Stimulated activated CD8-positive, alpha-beta memory T cell treated with anti-CD3 and anti-CD28 coated beads, Interleukin-15, amount 100 ng/mL, for 4 hours (primary cell): Measurements from ENCODE around the gene CHMP3.
"Not testable (repeated sequence)": the region's sequence is repeated elsewhere in the genome, so short reads cannot be mapped to it uniquely, and the experiment has no call there.

ENCODE experiments used
- DNase-seq, 2 donors: peaks; one replicate each; pipeline ENCODE4 v3.0.0-alpha.2; 2020; ENCODE audit warnings: low read depth in 2 of 2

The CHMP3 gene

DNA sequence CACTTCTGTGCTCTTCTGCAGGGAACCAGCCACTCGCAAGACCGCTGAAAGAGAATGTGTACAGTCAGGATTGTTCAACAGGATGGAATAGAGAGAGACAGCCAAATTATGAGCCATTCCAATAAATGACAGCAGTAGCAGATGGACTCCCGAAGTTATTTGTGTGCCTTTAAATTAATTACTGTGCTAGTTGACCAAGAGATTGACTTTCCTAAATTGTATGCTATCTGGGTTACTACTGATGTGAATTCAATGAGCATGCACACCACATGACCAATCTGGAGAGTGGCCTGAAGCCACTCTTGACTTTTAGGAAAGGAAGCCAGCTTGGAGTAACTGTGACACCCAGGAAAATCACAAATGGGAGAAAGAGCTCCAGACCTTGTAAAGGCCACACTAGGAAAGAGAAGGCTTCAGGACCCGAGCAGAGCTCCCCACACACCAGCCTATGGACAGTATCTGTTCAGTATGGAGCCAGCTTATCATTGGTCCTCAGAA lies 52.8 kb downstream of the CHMP3 start:
- no peak for DNase-seq

DNA sequence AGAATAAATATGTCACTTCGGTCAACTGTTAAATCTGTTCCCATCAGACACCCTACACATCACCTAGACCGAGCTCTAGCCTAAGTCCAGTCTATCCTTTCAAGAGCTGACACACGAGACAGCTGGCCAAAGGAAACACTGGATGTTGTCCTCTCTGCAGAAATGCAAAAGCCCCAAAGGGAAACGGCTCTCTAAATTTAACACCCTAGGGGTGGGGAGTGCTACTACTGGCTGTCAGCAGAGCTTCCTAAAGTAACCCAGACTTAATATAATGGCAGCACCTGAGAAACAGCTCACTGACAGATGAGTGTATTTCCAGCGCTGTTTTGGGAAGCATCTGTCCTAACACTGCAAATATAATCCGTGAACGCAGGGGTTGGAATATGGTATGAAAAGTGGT lies 55.6 kb downstream of the CHMP3 start:
- DNase-seq, result no peak

DNA sequence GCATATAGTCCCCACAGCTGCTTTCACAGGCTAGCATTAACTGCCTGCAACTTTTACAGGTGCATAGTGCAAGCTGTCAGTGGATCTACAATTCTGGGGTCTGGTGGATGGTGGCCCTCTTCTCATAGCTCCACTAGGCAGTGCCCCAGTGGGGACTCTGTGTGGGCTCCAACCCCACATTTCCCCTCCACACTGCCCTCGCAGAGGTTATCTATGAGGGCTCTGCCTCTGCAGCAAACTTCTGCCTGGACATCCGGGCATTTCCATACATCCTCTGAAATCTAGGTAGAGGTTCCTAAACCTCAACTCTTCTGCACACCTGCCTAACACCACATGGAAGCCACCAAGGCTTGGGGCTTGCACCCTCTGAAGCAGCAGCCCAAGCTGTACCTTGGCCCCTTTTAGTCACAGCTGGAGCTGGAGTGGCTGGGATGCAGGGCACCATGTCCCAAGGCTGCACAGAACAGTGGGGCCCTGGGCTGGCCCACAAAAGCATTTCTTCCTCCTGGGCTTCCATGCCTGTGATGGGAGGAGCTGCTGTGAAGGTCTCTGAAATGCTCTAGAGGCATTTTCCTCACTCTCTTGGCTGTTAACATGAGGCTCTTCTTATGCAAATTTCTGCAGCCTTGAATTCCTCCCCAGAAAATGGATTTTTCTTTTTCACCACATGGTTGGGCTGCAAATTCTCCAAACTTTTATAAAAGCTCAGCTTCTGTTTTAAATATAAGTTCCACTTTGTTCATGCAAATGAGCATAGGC lies 62.7 kb downstream of the CHMP3 start:
- DNase-seq, result no peak

DNA sequence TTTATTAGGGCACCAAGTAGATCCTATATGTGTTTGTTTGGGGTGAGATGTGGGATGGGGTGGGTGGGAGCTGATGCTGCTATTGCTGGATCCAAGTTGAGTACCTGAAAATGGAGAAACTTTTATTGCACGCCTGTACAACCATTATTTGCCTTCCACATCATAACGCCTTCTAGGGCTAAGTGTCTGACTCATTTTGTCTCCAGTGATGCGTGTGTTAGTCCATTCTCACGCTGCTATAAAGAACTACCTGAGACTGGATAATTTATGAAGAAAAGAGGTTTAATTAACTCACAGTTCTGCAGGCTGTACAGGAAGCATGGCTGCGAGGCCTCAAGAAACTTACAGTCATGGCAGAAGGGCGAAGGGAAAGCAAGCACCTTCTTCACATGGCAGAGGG lies 63.9 kb downstream of the CHMP3 start:
- no peak for DNase-seq

DNA sequence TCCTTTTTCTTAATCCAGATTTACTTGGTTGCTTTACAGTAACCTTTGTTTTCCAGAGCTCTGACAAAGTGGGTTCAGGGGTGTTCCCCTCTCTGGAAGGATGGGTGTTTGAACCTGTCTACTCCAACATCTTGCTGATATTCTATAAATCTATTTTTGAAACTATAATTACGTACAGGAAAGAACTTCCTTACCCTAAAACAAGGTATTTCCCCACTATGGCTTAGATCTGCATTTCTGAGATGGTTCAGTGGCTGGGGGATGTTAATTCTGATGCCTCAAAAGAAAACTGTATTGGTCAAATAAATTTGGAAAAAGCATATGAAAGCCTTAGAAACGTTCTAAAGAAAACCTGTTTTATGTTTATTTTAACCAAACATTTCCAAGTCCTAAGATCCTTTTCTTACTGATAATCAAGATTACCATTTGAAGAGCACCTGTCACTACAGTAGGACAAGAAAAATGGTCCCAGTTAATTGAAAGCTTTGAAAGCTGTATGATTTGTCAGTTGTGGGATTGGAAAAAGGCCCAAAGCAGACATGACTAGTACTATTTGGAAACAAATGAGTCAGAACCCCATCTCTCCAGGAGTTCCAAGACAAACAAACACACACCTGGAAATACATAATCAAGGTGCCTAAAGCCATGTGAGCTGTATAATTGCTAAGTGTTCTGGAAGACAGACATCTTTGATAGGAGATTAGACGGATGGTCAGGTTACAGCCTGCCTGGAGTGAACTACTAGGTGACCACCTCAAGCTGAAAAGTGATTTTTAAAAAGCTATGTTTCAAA lies 64.6 kb downstream of the CHMP3 start:
- DNase-seq, result no peak

DNA sequence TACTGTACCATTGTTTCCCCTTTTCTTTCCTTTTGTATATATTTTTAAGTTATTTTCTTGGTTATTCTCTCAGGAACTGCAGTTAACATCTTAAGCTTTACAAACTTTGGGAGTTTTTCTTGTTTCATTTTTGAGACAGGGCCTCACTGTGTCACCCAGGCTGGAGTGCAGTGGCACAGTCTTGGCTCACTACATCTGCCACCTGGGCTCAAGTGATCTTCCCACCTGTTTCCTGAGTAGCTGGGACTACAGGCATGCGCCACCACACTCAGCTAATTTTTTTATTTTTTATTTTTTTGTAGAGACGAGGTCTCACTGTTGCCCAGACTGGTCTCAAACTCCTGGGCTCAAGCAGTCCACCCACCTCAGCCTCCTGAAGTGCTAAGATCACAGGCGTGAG lies 66.9 kb downstream of the CHMP3 start:
- not testable (repeated sequence) for DNase-seq

DNA sequence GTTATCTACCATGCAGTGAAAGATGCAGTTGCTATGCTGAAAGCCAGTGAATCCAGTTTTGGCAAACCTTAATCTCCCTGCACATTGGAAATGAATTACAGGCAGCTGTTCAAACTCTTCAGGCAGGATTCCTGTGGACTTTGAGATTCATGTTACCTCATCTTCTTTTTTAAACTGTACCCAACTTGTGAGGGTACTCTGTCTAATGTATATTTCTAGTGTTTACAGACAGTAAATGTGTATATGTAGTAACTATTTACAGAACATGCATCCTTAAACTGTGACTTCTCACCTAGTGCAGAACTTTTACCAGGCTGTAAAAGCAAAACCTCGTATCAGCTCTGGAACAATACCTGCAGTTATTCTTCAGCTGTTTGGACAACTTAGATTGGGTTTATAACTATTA lies 71.2 kb downstream of the CHMP3 start:
- DNase-seq, result no peak

DNA sequence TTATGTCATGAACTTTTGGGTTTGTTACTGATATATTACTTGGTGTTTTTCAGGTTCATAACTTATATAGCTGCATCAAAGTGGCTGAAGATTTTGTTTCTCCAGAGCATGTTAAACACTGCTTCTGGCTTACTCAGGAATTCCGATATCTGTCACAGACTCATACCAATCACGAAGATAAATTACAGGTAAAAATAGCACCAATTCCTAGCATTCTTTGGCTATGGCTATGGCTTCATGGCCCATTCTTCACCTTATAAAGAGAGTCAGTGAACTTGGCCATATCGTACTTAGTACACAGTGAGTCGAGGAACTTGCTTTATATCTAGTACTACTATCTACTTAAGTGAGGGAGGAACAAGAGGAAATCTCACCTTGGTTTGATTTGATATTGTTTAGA lies 72.2 kb downstream of the CHMP3 start:
- DNase-seq, result no peak

DNA sequence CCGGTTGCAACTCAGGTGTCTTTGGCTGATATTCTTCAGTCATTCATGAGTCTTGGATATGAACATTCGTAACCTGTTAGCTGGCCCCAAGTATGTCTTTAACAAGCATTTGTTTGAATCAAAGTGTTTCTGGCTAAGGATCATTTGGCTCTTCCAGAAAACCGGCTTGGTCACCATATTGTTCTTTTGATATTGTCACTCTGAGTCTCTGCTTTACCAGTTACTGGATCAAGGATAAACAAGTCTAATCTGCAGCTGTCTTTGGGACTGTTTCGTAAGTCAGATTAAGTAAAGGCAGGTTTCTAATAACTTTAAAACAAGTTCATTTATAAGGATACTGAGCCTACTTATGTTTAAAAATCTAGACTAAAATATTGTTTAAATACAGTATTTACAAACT lies 73.0 kb downstream of the CHMP3 start:
- no peak for DNase-seq

DNA sequence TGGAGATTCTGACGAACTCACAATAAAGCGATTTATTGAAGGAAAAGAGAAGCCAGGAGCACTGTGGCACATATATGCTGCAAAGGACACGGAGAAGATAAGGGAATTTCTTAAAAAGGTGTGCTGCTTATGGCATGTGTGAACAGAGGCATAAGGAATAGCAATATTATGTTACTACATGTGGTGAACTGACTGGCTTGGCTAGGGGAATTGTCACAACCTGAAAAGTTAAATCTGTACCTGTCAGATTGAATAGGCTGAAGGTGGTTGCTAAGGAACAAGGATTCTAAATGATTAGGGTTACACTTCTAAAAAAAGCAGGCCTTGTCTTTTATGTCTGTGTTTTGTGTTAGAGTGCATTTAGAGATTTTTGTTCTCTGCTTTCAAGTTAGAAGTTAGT lies 73.7 kb downstream of the CHMP3 start:
- no peak for DNase-seq

DNA sequence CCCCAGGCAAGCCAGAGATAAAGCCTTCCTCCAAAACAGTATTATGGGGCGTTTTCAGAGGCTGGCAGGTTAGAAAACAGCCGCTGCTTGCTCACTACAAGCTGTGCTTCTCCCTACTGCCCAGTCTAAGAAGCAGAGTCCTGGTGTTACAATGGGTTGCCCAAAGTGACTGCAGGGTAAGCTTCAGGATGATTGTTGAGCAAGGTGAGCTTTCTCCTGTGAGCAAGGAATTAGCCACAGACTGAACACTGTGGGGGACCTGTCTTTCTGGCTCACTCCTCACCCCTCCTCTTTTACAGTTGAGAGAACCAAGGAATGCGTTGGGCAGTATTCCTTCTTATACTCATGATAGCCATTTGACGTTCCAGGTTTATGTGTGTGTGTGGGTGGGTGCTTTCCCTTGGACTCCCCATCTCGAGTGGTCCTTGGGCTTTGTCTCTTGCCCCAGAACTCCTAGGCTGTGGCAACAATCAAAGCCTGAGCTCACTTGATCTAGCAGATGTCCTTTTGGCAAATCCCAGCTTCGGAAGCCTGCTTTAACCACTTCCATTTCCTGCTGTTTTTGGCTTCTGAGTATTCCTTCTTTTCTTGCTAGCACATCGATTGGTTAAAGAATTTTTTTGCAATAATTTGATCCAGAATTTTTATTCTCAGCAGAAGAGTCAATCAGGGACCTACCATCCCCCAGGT lies 74.5 kb downstream of the CHMP3 start:
- no peak for DNase-seq

DNA sequence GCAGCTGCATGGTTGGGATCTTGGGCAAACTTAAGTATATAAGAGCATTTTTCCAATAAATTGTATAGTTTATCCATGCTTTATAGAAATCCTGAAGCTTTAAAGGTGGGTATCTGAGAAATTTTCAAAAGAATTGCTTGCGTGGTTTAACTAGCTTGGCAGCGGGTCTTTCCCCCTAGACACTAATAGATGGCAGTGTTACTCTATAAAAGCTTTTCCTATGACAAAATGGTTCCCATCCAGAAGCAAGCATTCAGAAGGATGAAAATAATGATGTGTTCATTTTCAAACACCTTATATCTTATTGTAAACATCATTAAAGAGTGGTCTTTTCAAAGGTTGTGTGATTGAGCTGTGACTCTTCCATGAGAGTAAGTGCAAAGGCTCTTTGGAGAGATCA lies 76.2 kb downstream of the CHMP3 start:
- no peak for DNase-seq

DNA sequence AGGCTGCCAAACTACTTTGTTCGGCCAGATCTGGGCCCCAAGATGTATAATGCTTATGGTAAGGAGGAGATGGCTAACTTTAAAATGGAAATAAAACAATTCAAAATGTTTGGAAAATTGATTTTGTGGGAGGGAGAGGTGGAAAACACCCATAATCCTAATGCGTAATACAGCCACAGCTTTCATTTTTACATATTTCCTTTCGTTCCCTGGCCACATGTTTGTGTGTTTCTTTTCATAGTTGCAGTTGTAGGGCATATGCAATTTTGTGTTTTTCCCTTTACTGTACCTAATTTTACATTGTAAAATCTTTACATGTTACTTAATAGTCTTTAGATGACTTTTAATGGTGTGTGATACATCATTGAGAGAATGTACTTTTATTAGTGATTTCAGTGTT lies 77.4 kb downstream of the CHMP3 start:
- DNase-seq, result no peak

DNA sequence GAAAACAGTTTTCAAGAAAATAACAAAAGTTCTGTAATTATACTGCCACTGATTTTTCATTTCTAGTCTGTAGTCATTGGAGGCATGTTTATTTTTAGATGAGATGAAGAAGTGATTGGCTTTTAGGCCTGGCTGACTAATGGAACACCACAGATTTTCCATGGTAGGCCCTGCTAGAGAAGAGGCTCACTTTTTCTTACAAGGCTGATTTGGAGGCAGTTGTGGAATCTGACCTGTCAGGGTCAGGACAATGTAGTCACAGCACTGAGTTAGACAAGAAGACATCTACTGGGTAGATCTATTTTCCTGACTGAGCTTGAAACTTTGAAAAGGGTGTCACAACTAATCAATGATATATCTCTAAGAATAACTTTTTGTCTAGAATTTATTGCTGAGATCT lies 78.1 kb downstream of the CHMP3 start:
- no peak for DNase-seq

DNA sequence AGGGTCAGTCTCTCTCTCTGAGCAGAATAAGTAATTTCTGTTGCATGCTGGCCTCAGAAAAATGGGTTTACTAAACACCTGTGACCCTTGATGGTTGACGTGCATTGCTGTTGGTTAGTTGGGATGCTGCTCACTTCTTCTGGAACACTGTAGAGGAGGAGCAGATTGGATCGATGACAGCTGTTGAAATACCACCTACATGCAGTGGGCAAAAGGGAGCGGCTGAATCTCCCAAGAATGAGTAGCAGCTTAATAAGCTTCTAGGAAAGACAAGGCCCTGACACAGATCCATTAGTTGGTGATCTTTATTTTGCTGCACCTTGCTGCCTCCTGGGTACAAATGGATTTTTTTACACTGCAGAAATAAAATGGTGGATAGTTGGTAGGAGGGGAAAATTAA lies 78.9 kb downstream of the CHMP3 start:
- no peak for DNase-seq

DNA sequence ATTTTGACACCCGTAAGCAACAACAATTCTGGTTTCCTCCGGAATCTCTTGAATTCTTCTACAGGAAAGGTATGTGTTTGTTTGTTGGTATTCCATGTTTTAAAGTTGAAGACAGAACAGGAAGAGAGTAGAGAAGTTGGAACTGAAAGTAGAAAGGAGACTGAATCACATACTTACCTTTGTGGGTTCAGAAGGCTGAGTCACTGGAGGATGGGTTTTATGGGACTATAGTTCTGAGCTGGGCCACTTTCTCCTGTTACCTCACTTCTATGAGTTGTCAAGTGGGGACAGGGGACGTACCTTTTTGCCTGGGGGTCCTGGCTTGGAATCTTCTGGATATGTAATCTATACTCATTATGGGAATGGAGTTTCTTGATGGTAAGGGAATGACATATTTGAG lies 81.2 kb downstream of the CHMP3 start:
- no peak for DNase-seq

DNA sequence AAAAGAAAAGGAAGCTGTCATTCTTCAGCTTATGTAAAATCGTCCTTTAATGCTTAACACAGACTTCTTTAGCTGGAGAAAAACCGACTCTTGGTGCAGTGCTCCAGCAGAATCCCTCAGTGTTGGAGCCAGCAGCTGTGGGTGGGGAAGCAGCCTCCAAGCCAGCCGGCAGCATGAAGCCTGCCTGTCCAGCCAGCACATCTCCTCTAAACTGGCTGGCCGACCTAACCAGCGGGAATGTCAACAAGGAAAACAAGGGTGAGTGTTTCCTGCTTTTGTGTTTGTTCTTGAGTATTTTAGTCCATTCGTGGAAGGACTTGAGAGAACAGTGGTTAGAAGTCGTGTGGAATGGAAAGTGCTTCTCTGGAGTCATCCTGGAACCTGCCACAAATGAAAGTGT lies 83.1 kb downstream of the CHMP3 start:
- no peak for DNase-seq

DNA sequence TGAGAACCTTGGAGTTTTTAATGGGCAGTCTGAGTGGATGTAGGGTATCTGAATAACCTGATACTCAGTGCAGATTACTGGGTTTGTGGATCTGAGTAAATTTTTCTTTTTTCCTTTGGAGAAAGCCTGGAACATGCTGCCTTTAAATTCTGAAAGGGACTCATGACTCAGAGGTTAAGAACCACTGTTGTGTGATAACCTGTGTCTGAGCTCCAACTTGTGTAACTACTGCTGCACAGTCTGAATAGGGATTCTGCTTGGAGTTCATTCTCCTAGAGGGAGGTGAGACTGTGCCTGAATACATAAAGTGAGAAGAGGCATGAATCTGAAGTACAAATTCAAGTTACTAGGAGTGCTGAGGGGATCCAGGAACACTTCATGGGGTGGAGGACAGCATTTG lies 85.9 kb downstream of the CHMP3 start:
- no peak for DNase-seq

DNA sequence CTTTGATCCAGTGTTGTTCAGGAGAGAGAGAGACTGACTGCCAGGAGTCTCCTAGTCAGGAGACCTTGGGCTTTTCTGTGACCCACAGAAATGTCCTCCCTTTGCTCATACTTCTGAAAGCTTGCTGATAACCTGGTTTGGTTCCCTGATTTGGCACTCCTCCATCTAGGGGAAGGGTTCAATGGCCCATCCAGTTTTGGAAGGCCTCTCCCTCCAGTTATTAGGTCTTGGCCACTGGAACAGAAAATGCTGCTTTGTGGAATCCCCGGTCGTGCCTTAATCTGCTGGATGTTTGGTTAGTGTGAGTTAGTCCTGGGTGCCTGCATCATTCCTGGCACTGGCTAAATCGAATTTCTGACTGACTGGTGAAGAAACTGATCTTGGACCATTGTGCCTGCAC lies 86.3 kb downstream of the CHMP3 start:
- no peak for DNase-seq

DNA sequence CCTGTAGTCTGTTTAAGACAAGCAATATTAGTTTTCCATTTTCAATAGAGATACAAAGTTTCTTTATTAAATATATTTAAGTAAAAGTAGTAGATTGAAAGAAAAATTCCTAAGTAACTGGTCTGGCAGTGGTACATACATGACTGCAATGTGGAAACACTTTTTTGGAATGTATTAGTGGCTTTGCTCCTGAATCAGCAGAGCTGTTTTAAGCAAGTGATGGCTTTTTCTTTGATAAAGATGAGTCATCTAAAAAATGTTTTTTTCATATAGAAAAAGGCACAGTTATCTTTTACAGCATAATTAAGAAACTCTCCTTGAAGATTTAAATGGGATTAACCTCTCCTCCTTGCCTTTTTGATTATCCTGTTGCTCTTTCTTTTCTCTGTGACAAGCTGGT lies 87.2 kb downstream of the CHMP3 start:
- DNase-seq, result no peak

DNA sequence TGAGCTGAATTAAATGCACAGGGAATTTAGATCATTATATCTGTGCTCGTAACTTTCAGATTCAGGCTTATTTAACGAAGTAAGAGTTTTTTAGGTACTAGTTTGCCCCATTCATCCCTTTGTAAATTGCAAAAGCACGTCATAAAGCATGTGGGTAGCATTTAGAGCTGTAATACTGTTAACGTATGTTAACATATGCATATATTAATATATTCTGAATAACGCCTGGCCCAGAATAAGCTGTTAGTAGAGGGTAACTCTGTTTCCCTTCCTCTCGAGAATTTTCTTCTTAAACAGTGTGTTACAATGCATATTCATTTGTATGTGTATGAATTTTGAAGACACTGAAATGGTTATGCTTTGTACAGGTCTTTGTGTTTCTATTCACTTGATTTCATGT lies 91.6 kb downstream of the CHMP3 start:
- no peak for DNase-seq

DNA sequence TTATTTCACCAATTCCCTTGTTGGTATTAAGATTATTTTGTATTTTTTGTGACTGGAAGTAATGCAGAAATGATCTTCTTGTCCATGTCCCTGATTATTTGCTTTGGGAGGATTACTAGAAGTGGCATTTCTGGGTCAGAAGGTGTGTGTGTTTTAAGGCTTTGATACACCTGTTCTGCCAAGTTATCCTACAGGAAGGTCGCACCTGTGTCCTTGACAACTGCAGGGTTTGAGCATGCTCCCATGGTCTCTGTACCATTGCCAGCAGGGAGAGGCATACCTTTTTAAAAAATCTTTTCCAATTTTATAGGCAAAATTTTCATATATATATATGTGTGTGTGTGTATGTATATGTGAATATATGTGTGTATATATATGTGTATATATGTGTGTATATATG lies 92.4 kb downstream of the CHMP3 start:
- no peak for DNase-seq
